ENCODE data around the gene CD28.

The CD28 gene

DNA sequence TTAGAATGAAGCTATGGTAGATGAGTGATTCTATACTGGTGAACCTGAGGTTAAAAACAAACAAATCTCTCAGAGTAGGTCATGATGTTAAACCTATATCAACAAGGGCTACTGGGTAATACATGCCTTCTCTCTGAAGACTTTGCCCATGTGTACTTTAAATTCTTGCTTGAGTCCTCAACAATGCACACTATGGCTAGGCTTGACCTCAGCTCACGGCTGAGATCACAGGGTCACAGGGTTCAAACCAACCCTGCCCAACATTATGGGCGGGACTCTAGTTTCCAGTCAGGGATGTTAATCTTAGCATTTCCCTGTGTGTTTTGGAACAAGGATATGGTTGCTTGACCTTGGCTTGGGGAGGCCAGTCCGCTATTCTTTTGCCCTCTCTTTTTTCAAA lies 7.7 kb downstream of the CD28 start:
- TF ChIP-seq GATA1 (IDR thresholded peaks at IDR 0.05; ENCODE audit: low read depth, low read length), result no peak
- no peak for TF ChIP-seq POLR2A (IDR thresholded peaks at IDR 0.05; ENCODE audit: low read length)
- DNase-seq, result no peak

DNA sequence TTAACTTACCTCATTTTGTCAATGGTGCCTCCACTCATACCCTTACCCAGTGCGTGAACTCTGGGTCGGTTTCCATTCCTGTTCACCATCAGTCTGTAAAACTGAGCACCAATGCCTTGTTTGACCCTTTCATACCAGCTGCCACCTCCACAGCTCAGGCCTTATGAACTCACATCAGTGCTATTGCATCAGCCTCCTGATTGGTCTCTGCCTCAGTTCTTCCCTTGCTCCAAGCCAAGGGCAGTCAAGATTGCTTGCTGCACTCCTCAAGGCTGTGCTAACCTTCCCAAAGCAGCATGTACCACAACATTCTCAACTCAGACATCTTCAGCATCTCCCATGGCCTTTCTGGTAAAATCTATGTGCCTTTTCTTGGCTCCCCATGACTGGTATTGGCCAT lies 9.3 kb downstream of the CD28 start:
- no peak for DNase-seq
- TF ChIP-seq POLR2A (IDR thresholded peaks at IDR 0.05; ENCODE audit: low read length) (no peak), GATA1 (IDR thresholded peaks at IDR 0.05; ENCODE audit: low read depth, low read length) (no peak)

DNA sequence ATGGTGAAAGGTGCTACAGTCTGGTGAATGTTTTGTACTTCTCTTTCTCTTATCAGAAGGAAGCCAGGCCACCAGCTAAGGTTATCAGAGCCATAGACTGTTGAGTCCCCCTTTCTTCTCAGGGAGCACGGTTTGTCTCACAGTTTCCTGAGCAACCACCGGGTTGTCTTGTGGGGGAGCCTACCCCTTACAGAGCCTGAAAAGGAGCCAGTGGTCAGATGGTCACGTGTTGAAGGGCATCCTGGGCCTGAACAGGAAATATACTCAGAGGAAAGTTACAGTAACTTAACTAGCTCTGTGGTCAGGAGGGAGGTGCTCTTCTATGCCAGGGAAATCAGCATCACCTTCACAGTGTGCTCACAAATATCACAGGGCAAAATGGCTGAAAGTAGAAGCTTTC lies 11.6 kb downstream of the CD28 start:
- peak; percentile 6 to 45 for DNase-seq
- TF ChIP-seq POLR2A (IDR thresholded peaks at IDR 0.05; ENCODE audit: low read length) (no peak), GATA1 (IDR thresholded peaks at IDR 0.05; ENCODE audit: low read depth, low read length) (no peak)

DNA sequence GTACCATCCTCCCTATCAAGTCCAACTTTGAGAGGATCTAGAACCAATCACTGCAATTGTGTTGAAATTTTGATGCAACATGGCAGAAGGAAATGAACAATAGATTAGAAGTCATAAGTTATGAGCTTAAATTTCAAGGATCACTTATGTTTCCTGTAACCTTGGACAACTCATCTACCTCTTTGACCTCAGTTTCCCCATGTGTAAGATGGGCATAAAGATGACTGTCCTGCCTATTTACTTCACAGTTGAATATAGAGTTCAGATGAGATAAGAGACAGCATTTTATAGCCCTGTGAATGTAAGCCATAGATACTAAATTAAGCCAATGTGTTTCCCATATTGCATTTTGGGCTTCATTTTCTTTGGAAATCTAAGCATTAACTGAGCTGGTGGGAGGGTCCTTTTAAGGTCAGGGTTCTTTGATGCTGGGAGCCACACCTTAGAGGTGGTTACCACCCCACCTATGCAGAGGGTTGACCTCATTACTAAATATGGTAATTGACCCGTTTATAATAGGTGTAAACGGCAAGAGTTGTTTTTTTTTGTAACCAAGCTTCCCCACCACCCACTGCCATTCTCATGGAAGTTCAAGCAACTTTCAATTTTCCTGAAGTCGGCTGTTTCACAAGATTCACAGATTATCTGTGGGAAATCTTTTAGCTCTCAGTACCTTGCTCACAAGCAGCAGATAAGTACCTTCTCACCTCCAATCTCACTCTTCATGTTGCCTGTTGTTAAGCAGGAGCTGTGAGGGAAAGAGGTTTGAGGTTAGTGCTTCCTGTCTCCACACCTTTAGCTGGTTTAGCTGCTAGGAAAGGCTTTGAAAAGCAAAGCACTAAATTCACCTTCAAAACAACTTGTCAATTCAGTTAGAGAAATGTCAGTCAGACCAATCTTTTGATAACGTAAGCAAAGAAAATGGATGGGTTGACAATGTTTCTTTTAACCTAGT lies 13.3 kb downstream of the CD28 start:
- TF ChIP-seq GATA1 (IDR thresholded peaks at IDR 0.05; ENCODE audit: low read depth, low read length) (no peak), POLR2A (IDR thresholded peaks at IDR 0.05; ENCODE audit: low read length) (no peak)
- no peak for DNase-seq

DNA sequence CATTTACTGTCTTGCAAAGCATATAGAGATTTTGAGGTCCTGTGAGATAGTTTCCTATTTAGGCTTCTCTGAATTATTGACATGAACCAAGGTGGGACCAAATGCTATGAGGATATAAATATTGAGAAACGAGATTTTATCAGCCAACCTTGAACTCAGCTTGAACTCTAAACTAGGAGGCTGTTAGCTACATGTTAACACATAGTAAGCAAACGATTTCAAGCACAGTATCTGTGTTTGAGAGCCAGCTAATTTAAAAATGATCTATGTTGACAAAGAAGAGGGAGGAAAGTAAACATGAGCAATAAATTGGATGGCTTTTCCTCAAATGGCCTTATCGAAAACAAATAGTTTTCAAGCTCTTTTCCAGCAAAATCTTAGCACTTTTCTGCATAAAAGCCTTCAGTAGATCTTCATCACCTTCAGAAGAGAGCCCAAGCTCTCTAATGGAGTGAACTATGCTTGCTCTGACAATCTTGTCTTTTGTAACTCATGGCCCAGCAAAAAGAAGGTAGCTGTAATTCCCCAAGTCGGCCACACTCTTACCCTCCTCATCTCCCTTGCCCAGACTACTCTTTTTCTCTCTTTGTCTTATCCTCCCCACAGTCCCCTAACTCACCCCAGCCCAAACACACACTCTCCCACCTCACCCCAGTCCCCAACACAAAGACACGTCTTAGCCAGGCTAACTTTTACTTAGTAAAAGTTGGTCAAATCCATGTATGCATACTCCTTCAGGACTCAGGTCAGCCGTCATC lies 14.7 kb downstream of the CD28 start:
- no peak for DNase-seq
- no peak for TF ChIP-seq POLR2A (IDR thresholded peaks at IDR 0.05; ENCODE audit: low read length)
- no peak for TF ChIP-seq GATA1 (IDR thresholded peaks at IDR 0.05; ENCODE audit: low read depth, low read length)

DNA sequence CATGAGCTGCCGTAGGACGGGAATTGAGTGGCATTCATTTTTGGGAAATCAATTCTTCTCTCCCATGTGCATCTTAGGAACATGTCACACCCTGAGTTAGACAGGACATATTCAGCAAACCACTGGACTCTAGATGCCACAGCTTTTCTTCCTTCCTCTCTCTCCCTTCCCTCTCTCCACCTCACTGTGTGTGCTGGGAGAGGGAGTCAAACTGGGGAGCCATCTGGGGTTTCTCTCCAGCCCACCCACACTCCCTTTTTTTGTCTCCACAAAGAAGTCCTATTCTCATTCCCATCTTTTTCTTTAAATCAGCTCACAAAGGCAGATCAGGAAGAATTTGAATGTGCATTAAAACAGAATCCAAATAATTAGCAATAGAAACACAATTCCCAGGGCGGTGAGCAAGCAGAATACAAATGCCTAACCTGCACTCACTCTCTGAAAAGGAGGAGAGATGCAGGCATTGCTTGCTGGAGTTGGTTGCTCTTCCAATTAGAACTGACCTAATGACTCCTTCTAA lies 15.4 kb downstream of the CD28 start:
- no peak for DNase-seq
- TF ChIP-seq GATA1 (IDR thresholded peaks at IDR 0.05; ENCODE audit: low read depth, low read length) (no peak), POLR2A (IDR thresholded peaks at IDR 0.05; ENCODE audit: low read length) (no peak)

DNA sequence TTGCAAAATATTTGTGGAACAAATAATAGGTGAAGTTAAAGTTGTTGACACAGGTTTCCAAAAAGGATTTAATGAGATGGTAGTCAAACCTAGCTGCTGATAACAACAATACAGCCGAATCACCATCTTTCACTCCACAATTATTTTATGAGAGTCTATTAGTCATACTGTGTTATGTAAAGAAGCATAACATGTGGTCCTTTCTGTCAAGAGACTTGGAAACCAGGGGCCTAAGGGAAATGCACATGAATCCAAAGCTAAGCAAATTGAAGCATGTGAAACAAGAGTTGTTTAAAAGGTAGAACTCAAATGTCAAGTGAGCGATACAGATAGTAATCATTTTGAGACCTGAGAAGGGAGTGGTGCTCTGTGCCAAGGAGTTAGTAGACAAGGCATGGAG lies 16.0 kb downstream of the CD28 start:
- DNase-seq, result no peak
- TF ChIP-seq POLR2A (IDR thresholded peaks at IDR 0.05; ENCODE audit: low read length) (no peak), GATA1 (IDR thresholded peaks at IDR 0.05; ENCODE audit: low read depth, low read length) (no peak)

DNA sequence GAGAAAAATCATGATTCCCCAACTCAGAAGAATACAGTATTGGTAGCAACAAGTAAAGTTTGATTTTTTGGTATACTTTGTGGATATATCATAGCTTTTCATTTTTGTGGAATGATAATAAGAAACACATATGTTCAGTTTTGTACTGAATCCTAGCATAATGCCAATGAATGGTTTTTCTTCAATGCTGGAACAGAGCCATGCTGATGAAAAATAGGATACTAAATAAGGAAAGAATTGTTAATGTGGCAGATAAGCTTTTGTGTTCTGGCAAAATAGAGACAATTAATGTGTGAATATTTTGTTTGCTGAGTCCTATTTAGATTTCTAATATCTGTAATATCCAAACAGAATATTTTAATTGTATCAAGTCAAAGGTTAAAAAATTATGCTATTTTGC lies 21.9 kb downstream of the CD28 start:
- no peak for DNase-seq
- TF ChIP-seq POLR2A (IDR thresholded peaks at IDR 0.05; ENCODE audit: low read length) (no peak), GATA1 (IDR thresholded peaks at IDR 0.05; ENCODE audit: low read depth, low read length) (no peak)

DNA sequence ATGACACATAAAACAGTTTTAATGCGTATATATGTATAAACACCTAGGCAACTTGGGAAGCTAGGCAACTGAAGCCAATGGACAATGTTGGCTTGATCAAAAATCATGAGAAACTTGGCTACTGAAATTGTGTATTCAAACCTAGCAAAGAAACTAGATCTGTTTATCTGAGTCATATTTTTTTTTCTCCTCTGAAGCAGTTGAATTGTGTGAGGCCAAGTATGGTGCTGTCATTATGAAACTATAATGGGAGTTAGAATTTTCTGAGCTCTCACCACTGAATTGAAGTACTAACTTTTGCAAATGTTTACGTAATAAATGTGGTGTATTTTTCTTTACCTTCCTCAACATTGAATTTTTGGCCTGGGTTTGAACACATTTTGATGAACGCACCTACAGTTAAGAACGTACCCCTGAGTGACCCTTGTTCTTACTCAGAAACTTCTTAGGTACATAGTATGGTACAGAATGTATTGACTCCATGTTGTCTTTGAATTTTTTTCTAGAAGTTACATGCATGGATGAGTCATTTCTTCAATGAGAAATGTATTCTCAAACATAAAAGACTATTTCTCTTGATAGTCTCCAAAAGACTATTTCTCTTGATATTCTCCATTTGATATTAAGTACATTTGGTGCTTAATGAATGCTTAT lies 23.8 kb downstream of the CD28 start:
- no peak for DNase-seq

DNA sequence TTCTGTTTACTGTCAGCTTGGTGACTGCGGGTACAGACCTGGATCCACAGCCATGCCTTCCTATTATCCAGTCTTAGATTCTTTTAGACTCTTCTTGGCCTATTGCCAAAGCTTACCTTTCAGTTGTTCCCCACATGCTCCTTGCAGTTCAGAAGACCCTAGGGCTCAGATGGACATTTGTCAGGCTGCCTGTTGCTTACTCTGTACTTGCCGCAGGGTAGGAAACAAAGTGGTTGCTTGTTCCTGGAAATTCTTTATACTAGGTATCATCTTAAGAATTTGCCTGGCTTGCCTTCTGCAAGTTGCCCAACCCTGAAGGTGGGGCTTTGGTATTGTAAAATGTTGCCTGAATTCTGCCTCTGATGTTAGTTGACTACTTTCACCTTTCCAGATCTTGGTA lies 24.4 kb downstream of the CD28 start:
- TF ChIP-seq GATA1 (IDR thresholded peaks at IDR 0.05; ENCODE audit: low read depth, low read length) (no peak), POLR2A (IDR thresholded peaks at IDR 0.05; ENCODE audit: low read length) (no peak)
- DNase-seq, result no peak

More for the DNA sequence above, 23.8 kb downstream of the CD28 start:
- TF ChIP-seq GATA1 (IDR thresholded peaks at IDR 0.05; ENCODE audit: low read depth, low read length), result no peak
- TF ChIP-seq POLR2A (IDR thresholded peaks at IDR 0.05; ENCODE audit: low read length), result no peak

DNA sequence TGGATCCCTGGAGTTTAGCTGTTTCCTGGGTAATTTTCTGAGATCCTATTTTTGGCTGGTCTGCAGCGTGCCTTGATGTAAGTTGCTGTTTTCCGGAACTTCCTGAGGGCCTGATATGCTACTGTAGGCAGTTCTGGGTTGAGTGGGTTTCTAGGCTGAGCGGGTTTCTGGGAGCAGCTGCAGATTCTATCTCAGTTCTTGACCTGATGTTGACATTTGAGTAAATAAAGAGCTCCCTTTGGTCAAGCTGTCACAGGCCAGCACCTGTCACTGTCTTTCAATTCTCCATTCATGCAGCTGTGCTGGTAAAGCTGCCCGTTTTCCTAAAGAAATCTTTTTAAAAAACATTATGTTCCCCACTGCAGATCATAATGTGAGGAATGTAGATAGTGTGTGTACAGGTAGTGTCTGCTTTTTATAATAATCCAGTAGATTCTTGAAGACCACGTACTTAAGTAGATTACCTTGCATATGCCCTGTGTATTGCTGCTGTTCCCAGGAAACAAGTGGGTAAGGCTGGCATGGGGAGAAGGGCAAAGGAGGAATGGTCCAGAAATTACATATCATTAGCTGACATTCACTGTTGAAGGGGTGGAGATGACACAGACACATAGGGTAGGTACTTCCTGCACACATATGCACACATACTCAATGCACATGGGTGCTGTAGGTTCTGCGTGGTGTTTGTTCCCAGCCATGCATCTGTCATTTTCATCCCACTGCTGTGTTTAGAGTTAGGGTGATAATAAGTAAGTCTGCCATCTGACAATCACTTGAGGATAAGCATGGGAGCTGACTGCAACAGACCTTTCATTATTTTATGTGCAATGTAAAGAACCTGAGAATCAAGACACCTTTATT lies 25.9 kb downstream of the CD28 start:
- no peak for TF ChIP-seq POLR2A (IDR thresholded peaks at IDR 0.05; ENCODE audit: low read length)
- TF ChIP-seq GATA1 (IDR thresholded peaks at IDR 0.05; ENCODE audit: low read depth, low read length), result no peak

DNA sequence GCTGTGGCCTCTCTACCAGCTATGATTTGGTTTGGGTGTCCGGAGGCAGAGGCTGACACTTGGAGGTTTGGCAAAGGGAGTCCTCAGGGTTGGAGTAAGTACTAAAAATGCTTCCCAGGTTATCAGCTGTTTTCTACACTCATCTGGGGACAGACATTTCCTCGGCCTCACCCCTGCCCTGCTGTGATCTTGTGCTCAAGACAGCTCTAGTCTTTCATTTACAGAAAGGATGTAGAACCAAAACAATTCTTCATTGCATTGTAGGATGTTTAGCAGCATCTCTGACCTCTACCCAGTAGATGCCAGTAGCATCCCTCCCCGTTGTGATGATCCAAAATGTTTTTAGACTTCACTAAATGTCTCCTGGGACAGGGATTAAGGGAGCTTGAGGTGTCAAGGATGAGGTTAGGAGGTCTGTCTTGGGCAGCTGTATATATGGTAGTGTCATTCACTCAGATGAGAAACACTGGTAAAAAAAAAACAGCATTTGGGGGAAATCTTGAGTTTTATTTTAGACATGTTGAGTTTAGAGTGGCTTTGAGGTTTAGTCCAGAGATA lies 26.6 kb downstream of the CD28 start:
- TF ChIP-seq POLR2A (IDR thresholded peaks at IDR 0.05; ENCODE audit: low read length), result no peak
- no peak for TF ChIP-seq GATA1 (IDR thresholded peaks at IDR 0.05; ENCODE audit: low read depth, low read length)
- DNase-seq, result no peak

More for the DNA sequence above, 25.9 kb downstream of the CD28 start:
- DNase-seq, result no peak

DNA sequence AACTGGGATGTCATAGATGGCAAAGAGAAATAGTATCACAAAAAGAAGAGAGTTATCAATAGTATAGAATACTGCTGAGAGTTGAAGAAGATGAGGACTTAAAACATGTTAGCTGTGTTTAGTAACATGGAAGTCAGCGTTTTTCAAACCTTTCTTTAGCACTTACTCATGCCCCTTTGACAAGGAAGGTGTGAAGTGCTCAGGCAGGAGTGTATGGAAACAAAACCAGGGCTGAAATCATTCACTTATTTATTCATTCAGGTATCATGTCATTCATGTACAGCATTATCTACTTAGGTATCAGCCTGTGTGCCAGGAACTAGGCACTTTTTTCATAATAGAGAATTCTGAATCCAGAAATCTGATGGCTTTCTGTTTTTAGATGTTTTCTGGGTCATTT lies 27.2 kb downstream of the CD28 start:
- DNase-seq, result no peak

More for the DNA sequence above, 27.2 kb downstream of the CD28 start:
- TF ChIP-seq GATA1 (IDR thresholded peaks at IDR 0.05; ENCODE audit: low read depth, low read length) (no peak), POLR2A (IDR thresholded peaks at IDR 0.05; ENCODE audit: low read length) (no peak)

Data from erythroblast (primary cell).